SIG-M5 treated with dmso at 0.1 percent for 504 hours (cell line): Measurements from ENCODE around the gene GRK3.
A peak's percentile ranks its signal among the peaks of the same experiment; 100 is the strongest.

ENCODE experiments used
- DNase-seq: peaks from one replicate; lab custom pipeline; 2025; ENCODE audit not compliant: unreplicated experiment; lab: John Stamatoyannopoulos, UW

Gene GRK3

GRCh38 chr22:25752615-25753214 lies 188.2 kb downstream of the GRK3 start:
- DNase-seq = no peak

- no peak for DNase-seq
These were observed 188.8 kb downstream of the GRK3 start for GRCh38 chr22:25753252-25753651.

GRCh38 chr22:25754527-25755202 lies 190.2 kb downstream of the GRK3 start:
- no peak for DNase-seq

GRCh38 chr22:25757686-25758085 lies 193.2 kb downstream of the GRK3 start:
- DNase-seq = no peak

GRCh38 chr22:25758316-25758715 lies 193.8 kb downstream of the GRK3 start:
- DNase-seq = no peak

GRCh38 chr22:25759825-25760231 lies 195.4 kb downstream of the GRK3 start:
- peak; percentile 73 for DNase-seq

GRCh38 chr22:25760294-25760693 lies 195.8 kb downstream of the GRK3 start:
- no peak for DNase-seq

- no peak for DNase-seq
These were observed 196.5 kb downstream of the GRK3 start for GRCh38 chr22:25760848-25761595.

- no peak for DNase-seq
These were observed 197.7 kb downstream of the GRK3 start for GRCh38 chr22:25762147-25762546.

- no peak for DNase-seq
These were observed 198.8 kb downstream of the GRK3 start for GRCh38 chr22:25763239-25763777.

GRCh38 chr22:25764270-25765015 lies 200.0 kb downstream of the GRK3 start:
- no peak for DNase-seq

GRCh38 chr22:25765016-25765367 lies 200.5 kb downstream of the GRK3 start:
- no peak for DNase-seq

GRCh38 chr22:25765801-25766200 lies 201.3 kb downstream of the GRK3 start:
- DNase-seq = no peak

GRCh38 chr22:25766418-25766817 lies 201.9 kb downstream of the GRK3 start:
- DNase-seq = no peak

- no peak for DNase-seq
These were observed 205.9 kb downstream of the GRK3 start for GRCh38 chr22:25770333-25770732.

- no peak for DNase-seq
These were observed 207.8 kb downstream of the GRK3 start for GRCh38 chr22:25772288-25772687.

- no peak for DNase-seq
These were observed 210.1 kb downstream of the GRK3 start for GRCh38 chr22:25774575-25775026.

- DNase-seq = no peak
These were observed 211.1 kb downstream of the GRK3 start for GRCh38 chr22:25775531-25775930.

GRCh38 chr22:25777411-25777810 lies 212.9 kb downstream of the GRK3 start:
- no peak for DNase-seq

GRCh38 chr22:25777870-25778269 lies 213.4 kb downstream of the GRK3 start:
- DNase-seq = peak; percentile 57
